IPS-15b (cell line): ENCODE measurements around the gene BIRC5.

Experiments
- H3K27me3 ChIP-seq: one replicate; pipeline ENCODE4 v1.6.1; 2013; ENCODE audit warnings: low read length; ENCODE audit not compliant: control insufficient read depth, insufficient read depth
- H3K36me3 ChIP-seq: one replicate; pipeline ENCODE4 v1.6.1; 2013; ENCODE audit warnings: low read length; ENCODE audit not compliant: control insufficient read depth, insufficient read depth
- H3K4me1 ChIP-seq: one replicate; pipeline ENCODE4 v1.6.1; 2013; ENCODE audit warnings: mild to moderate bottlenecking, low read length; ENCODE audit not compliant: control insufficient read depth, insufficient read depth
- H3K4me3 ChIP-seq: one replicate; pipeline ENCODE4 v1.5.1; 2013; ENCODE audit warnings: low read depth, low read length
- H3K9ac ChIP-seq: one replicate; pipeline ENCODE4 v1.6.1; 2013; ENCODE audit warnings: low read depth, mild to moderate bottlenecking, low read length
- H3K9me3 ChIP-seq: one replicate; pipeline ENCODE4 v1.6.1; 2013; ENCODE audit warnings: mild to moderate bottlenecking, low read length; ENCODE audit not compliant: control insufficient read depth, insufficient read depth

Gene BIRC5

GRCh38 chr17:78268951-78269905, 55.2 kb downstream of the BIRC5 start:
- H3K4me1 ChIP-seq: peaks cover 17% of the 10 kb centered on the region
- no peaks in the 10 kb centered on the region for H3K9me3 ChIP-seq
- H3K9ac ChIP-seq: no peak overlapping the region
- H3K4me3 ChIP-seq: no peak overlapping the region
- peaks cover 3% of the 10 kb centered on the region for H3K27me3 ChIP-seq
- no peaks in the 10 kb centered on the region for H3K36me3 ChIP-seq

DNA sequence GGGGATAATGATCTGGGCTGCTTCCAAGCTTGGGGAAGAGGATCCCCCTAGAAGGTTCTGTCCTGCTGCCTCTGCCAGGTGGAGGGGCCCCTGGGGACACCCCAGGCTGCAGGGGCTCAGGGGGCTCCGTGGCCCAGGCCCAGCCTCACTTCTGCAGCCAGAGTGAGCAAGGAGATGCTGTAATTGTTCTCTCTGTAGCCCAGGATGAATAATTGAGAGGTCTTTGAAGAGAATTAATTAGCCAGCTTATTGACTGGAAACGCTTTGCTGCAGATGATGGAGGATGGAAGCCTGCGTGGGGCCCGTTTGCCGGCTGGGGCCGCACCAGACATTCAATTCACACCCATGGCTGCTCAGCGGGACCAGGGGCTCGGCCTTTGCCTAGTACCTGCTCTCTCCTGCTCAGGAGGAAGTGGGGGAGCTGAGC, 55.9 kb downstream of the BIRC5 start:
- Histone ChIP-seq H3K9ac (no peak overlapping the region), H3K36me3 (no peaks in the 10 kb centered on the region), H3K4me3 (no peak overlapping the region), H3K4me1 (peaks cover 17% of the 10 kb centered on the region), H3K9me3 (no peaks in the 10 kb centered on the region), H3K27me3 (peaks cover 3% of the 10 kb centered on the region)

DNA sequence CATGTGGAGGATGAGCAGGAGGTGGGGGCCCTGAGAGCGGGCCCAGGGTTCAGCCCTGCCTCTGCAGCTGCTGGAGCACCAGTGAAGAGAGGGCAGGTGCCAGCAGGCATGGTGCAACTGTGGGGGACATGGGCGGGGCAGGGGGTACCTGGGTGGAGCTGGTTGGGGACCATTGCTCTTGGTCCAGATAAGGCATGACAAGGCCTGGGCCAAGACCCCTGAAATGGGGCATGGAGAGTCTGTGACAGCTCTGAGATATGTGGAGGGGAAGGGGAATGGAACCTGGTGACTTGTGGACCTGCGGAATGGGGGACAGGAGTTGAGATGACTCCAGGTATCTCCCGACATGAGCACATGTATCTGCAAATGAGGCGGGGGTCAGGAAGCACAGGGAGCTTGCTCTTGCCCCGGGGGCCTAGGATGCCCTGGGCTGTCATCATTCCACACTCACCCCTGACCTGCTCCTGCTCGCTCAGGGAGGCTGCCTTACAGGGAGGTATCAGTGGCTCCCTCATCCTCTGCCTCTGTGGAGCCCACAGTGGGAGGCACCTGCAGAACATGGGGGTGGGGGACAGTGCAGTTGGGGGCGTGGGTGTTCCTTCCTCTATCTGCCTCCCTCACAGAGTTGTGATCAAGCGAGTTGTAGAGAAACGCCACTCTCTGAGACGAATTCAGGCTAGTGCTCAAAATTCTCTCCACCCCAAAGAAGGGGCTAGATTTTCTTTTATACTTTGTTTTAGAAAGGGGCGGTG, 57.5 kb downstream of the BIRC5 start:
- Histone ChIP-seq H3K27me3 (peaks cover 3% of the 10 kb centered on the region), H3K4me3 (no peak overlapping the region), H3K4me1 (peaks cover 17% of the 10 kb centered on the region), H3K9me3 (no peaks in the 10 kb centered on the region), H3K36me3 (no peaks in the 10 kb centered on the region), H3K9ac (no peak overlapping the region)

DNA sequence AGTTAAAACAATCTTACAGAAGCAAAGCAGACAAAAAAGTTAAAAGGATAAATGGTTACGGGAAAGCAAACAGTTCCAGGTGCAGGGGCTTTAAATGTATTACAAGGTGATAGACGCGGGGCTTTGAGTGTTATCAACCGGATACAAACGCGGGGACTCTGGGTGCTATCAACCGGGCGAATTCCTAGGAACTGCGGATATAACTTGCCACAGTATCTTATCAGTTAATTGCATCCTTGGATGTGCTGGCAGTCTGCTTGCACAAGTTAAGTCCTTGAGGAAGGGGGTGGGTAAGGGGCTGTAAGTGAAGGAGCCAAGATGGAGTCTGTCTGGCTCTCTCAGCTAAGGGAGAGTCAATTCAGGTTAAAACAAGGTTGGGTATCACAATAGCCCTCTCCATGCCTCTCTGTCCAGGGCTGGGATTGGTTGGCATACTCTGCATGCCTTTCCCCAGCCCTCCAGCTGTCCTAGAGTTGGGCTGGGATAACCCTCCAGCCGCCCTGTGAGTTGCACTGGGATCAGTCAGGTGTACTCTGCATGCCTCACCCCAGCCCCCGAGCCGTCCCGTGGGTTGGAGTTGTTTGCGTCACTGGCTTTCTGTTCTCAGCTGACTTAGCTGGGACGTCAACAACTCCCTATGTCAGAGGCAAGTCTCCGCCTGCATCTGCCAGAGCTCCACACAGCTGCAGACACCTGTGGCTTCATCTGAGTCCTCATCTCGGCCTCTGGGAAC, 58.3 kb downstream of the BIRC5 start:
- H3K4me1 ChIP-seq: peaks cover 17% of the 10 kb centered on the region
- no peak overlapping the region for H3K9ac ChIP-seq
- no peaks in the 10 kb centered on the region for H3K36me3 ChIP-seq
- H3K27me3 ChIP-seq: peaks cover 3% of the 10 kb centered on the region
- H3K4me3 ChIP-seq: no peak overlapping the region
- H3K9me3 ChIP-seq: no peaks in the 10 kb centered on the region

DNA sequence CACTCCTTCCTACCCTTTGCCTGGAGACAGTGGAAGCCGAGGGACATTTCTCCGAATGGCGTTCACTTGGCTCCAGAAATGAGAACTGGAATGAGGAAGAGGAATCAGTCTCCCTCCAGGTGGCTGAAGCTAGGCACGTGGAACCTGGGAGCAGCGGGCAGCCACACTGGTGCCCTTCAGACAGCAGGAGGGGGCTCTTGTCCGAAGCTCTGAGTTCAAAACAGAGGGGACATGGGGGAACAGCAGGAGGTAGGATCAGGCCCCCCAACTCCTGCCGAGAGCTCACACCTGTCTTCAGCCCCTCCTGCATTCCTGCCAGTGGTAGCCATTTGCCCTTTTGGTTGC, 58.8 kb downstream of the BIRC5 start:
- peaks cover 3% of the 10 kb centered on the region for H3K27me3 ChIP-seq
- no peak overlapping the region for H3K9ac ChIP-seq
- no peaks in the 10 kb centered on the region for H3K9me3 ChIP-seq
- no peaks in the 10 kb centered on the region for H3K36me3 ChIP-seq
- H3K4me1 ChIP-seq: peaks cover 17% of the 10 kb centered on the region
- H3K4me3 ChIP-seq: no peak overlapping the region

GRCh38 chr17:78273813-78274212, 59.8 kb downstream of the BIRC5 start:
- H3K4me3 ChIP-seq: no peak overlapping the region
- H3K9ac ChIP-seq: no peak overlapping the region
- no peaks in the 10 kb centered on the region for H3K27me3 ChIP-seq
- peaks cover 15% of the 10 kb centered on the region for H3K4me1 ChIP-seq
- H3K36me3 ChIP-seq: no peaks in the 10 kb centered on the region
- no peaks in the 10 kb centered on the region for H3K9me3 ChIP-seq
